MV-4-11 (cell line): ENCODE data around the gene YBX2.

Source experiments
- DNase-seq: peaks from one replicate; lab custom pipeline; 2025; lab: John Stamatoyannopoulos, UW

Gene YBX2

DNA sequence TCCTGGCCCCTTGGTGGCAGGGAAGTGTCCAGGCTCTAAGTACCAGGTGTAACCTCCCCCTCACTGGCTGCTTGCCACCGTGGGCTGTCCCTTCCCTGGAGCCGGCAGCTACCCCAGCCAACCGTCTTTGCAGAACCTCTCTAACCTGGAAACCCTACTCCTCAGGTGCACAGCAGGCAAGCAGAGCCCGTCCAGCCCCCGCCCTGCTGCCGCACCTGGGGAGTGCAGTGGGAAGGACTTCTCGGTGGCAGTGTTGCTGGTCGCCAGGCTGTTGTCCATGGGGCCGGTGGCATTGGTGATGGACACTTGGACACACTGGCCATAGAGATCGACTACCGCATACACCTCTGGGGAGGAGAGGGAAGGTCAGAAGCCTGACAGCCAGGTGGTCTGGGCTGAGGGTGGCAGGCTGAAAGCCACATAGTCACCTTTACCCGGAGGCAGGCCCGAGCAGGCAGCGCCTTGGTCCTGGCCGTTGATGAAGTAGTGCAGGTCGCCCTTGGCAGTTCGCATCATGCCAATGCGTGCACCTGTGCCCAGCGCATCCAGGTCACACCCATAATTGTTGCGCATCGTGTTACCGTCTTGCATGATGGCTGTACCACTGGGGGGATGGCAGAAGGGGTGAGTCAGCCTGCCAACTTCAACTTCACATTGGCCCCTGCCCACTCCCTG lies 28.2 kb upstream of the YBX2 start:
- no peak for DNase-seq

- no peak for DNase-seq
Observed at GRCh38 chr17:7321466-7321865, 27.0 kb upstream of the YBX2 start.

DNA sequence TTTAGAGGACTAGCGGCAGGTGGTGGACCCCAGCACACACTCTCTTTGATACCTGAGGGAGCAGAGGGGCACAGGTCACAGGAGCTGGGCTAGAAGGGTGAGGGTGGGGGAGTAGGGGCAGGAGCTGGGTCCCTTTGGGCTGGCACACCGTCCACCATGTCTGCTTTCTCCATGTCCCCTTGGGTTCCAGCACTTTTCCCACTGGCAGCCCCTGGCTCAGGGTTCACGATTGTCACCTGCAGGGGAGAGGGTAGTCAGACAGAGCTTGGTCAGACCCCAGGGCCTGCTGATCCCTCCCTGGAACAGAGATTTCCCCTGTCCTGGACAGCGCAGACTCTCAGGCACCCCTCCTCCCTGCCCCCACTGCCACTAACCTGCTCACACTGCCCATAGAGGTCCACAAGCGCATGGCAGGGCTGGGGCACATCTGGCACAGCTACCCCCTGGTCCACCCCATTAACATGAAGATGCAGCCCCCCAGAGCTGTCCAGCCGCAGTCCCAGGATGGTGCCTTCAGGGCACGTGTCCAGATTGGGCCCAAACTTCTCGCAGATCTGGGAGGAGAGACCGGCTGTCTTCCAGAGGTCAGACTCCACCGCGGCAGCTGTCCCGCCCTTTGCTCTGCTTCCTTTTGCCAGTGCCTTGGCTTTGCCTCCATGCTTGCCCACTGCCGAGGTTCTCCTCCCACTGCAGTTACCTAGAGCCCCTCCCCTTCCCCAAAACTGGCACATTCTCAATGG lies 23.9 kb upstream of the YBX2 start:
- DNase-seq, result no peak

DNA sequence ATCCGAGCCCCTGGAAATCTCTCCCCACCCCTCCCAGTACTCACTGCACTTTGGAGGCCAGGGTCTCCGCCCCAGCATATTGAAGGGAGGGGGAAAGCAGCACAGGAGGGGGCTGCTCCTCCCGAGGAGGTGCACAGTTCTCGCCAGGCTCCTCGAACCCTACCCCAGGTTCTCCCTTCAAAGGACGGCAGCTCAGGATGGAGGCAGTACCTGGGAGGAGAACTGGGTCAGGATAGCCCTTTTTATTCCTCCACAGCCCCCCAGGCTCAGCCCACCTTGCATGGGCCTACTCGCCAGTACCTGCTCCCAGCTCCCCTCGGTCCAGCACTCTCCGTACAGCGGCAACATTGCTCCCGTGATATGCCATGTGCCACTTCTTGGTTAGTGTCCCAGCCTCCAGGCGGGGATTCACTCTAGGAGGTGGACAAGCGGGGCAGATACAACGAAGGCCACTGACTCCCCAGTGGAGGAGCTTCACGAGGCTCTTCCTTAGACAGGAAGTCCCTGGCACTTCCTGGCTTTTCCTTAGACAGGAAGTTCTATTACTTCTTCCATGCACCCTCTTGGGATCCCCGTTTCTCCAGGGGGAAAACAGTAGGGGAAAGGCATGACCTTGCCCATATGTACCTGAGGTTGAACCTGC lies 22.8 kb upstream of the YBX2 start:
- no peak for DNase-seq

DNA sequence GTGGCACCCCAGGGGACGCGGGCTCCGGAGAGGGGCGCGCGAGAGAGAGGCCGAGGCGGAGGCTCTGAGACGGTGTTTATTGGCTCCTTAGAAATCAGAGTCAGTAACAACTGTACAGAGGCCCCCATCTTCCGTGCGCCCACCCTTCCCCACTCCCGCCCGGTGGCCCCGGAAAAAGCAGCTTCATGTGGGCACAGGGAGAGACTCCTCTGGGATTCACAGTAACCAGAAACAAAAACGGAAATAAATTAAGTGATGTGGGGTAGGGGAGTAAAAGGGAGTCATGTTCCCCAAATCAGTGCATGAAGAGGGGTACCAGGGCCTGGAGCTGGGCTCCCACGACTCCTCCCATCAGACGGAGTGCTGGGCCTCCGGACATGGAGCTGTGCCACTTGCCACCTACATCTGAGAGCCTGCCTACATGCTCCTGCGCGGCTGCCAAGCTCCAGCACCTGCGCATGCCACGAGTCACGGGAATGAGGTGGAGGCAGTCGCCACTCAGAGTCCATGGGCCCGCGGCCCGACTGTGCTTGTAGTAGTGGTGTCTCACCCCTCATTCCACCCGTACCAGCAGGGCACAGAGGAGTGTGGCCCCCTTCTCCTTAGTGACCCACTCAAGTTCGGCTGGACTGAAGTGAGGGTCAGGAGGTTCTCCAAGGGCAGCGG lies 21.3 kb upstream of the YBX2 start:
- no peak for DNase-seq

DNA sequence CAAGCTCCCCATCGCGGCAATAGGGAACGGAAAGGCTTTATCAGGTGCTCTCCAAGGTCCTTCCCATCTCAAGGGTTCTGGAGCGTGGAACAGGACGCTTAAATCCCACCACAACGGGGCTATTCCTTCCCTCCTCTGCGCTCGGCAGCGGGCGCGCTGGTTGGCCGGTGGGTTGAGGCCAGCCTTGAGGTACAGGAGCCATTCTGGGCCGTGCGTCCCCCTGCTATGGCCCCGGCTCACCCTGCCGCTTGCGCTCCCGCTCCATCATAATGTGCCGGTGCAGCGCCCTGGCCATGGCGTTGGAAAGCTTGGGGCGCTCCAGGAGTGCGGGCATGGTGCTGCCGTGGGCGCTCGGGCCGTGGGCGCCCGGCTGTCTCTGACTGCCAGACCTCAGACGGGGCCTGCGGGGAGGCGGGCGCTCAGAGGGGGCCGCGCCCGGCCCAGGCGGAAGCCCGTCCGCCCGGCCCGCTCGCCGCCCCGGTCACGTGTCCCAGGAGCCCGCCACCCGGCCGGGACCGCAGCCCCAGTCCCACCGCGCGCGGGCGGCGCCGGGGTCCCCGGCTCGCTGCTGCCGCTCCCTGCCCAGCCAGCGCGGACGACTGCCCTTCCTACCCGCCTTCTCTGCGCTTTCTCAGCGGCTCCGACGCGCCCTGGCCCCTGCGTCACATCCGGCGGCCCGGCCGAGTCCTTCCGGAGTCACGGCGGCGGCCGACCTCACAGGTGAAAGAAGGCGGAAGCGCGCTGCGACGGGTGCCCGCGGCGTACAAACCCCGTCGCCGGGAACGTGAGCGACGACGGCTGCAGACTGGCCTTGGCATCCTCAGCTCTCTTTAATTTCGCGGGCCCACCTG lies 20.5 kb upstream of the YBX2 start, which contains the start of gene GPS2:
Gene GPS2, minus strand, starts transcription at position 642 of the 851 bp plus-strand sequence. Its CDS starts 308 bp downstream, at position 334.
- DNase-seq, result peak; percentile 78

DNA sequence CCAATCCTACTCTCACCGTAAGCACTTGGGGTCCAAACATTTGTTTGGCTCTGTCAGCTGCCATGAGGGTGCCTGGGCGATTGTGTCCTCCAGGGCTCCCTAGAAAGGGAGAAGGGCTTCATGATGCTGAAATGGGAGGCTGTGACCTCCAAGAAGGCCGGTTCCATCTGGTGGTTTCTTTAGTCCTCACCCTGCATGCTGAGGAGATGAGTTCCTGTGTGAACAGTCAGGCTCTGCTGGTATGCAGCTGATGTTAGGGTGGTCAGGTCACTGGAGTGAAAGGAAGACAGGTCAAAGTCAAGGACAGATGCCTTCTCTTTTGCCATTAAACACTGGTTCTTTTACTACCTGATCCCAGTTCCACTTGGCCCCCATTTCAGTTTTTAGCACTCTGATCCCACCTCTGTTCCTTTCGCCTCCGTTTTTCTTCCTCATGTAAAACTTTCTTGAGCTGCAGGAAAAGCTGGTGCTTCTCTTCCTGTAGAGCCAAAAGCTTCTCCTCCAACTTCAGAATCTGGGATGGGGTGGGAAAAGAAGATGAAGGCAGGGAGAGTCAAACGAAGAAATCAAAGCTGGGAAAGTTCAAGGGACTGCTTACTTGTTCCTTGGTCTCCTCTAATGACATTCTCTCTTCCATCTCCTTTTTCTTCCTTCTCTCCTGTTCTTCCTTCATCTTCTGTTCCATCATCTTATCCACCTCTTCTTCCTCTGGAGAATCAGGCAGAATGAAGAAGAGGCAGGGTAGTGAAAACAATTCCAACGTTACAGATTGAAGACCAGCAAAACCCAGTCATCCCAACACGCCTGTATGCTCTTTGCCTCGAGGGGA lies 19.7 kb upstream of the YBX2 start:
- DNase-seq, result no peak

- DNase-seq, result peak; percentile 22
Observed at GRCh38 chr17:7313088-7313889, 18.9 kb upstream of the YBX2 start.

DNA sequence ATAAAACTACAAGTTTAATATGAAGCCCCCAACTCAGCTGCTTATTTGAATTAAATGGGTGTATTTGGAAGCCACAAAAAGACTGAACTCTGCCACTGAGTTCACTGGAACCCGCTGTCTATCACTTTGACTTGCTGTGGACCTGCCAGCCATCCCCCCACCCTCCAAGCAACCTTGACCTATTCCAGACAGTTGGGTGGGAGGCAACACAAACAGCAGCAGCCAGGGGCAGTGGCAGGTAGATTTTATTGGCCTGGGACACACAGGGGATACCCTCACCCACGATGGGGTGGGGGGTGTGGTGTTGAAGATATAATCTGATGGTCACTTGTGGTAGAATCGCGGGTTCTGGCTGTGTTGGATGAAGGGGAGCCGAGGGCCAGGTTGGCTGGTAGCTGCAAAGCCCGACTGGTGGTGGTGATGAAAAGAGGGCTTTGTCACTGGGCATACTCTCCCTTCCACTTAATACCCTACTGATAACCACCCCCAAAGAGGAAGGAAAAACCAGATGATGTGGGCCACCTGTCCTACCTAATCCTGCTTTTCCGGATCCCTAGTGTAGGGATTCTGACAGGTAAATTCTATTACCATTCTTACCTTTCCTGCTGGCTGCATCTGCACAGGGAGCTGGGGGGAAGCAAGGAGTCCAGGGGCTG lies 18.1 kb upstream of the YBX2 start:
- no peak for DNase-seq

DNA sequence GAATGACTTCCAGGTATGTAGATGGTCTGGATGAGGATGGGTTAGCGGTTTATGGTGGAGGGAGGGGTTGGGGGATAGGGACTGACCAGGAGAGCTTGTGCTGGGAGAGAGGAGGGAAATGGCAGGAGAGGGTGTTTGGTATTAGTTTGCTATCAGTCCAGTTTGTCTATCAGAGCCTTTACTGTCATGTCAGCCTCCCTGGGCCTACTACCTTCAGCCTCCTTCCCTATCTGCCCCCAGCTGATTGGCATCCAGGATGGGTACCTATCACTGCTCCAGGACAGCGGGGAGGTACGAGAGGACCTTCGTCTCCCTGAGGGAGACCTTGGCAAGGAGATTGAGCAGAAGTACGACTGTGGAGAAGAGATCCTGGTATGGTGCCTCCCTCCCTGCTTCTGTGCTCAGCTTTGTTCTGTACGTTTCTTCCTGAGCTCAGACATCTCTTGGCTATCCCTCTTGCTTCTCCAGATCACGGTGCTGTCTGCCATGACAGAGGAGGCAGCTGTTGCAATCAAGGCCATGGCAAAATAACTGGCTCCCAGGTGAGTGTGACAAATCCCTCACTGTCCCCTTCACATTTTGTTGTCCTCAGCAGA lies 16.8 kb upstream of the YBX2 start:
- no peak for DNase-seq

DNA sequence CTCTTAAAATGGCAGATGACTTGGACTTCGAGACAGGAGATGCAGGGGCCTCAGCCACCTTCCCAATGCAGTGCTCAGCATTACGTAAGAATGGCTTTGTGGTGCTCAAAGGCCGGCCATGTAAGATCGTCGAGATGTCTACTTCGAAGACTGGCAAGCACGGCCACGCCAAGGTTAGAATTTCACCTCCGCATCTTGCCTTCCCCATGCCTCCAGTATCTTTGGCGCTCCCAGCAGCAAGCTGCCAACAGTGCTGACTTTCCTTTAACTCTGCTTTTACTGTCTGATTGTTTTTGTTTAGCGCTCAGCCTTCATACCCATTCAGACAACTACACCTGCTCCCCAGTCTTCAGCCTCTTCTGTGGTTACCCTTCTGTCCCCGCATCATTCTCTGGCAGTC lies 15.2 kb upstream of the YBX2 start:
- DNase-seq, result no peak

- DNase-seq, result peak; percentile 72
Observed at GRCh38 chr17:7308625-7309433, 14.4 kb upstream of the YBX2 start.

GRCh38 chr17:7307686-7308624 lies 13.5 kb upstream of the YBX2 start:
- no peak for DNase-seq

- DNase-seq, result peak; percentile 100
Observed at GRCh38 chr17:7306911-7307685, 12.7 kb upstream of the YBX2 start, which contains the start of gene EIF5A. Gene EIF5A, plus strand, starts transcription at chr17:7307628. Its CDS starts 2,008 bp downstream, at chr17:7309636.

GRCh38 chr17:7304179-7304578 lies 9.7 kb upstream of the YBX2 start:
- DNase-seq, result no peak
